Mucosa of gallbladder (tissue), 1 donor: Measurements from ENCODE around the gene USH2A. TPM values are rescaled to one million over a fixed set of nuclear protein-coding genes. Genes with fewer than 3 reads are reported as not detected.

Experiments used
- DNase-seq: peaks from one replicate; pipeline ENCODE4 v3.0.0-alpha.2; 2020; ENCODE audit warnings: low spot score
- total RNA-seq: library from RNA; stranded (reverse); gene quantifications from one replicate; pipeline ENCODE4 v1.2.1, GENCODE V29; 2021
- donor health status: DM: no; HTN: no; CAD: no.

Gene USH2A
- total RNA-seq, 1 donor from 2014 or later = 0.03 TPM

DNA sequence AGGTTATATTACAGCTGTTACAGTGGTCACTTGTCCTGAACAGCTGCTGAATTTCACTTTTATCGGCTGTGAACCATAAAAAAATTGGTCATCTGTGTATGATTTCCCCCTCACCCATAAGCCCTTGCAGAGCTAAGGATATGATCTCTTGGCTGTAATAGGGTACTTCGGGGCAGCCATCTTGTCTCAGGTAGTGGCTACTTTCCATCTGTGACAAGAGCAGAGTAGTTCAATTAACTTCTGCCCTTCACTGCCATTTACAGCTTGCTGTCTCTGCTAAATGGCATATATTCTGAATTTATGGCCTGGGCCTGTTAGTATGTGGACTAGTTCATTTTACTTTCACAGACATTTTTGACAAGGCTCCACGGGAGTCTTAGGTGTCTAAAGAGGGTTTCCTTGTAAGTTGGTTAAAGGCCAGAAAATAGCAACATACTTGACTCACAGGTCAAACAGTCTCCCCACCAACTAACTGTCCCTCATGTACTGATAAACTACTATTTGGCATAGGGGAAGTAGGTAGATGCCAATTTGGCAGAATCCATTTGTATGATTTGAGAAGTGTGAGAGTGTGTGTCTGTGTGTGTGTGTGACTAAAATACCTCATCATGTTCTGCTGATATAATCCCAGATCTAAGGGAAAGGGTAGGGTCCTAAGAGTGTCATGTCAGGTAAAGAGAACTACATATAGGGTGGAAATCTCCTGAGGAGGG, 704.5 kb downstream of the USH2A start:
- DNase-seq = no peak

DNA sequence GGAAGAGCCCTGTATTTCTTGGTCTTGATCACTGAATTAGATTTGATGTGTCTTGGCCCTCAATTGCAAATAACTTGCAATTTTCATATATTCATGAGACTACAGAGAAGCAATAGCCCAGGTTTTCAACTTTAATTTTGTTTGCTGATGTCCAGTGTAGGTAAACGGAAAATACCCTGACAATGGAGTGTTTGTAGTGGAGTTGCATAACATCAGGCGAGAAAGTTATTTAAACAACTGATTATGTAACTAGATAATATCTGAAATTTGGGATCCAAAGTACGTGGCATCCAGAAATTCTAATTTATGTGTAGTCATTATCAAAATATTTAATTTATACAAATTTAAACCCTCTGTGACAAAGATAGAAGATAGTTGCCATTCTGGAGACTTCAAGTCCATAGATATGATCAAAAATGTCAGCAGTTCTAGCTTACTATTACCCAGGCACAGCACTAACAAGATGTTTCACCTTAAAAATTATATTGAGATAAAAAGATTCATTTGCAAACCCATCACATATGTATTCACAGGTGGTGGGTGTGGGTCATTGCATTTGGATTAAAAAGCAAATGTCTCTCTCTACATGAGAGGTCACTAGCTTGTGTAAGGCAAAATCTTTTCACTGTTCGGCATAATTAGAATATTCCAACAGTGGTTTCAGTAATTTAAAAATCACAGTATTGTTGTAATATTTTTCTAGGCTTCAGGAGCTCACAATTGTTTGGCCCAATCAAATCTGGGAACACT, 705.4 kb downstream of the USH2A start:
- no peak for DNase-seq

- no peak for DNase-seq
These were observed 712.4 kb downstream of the USH2A start for GRCh38 chr1:215710899-215711225.

DNA sequence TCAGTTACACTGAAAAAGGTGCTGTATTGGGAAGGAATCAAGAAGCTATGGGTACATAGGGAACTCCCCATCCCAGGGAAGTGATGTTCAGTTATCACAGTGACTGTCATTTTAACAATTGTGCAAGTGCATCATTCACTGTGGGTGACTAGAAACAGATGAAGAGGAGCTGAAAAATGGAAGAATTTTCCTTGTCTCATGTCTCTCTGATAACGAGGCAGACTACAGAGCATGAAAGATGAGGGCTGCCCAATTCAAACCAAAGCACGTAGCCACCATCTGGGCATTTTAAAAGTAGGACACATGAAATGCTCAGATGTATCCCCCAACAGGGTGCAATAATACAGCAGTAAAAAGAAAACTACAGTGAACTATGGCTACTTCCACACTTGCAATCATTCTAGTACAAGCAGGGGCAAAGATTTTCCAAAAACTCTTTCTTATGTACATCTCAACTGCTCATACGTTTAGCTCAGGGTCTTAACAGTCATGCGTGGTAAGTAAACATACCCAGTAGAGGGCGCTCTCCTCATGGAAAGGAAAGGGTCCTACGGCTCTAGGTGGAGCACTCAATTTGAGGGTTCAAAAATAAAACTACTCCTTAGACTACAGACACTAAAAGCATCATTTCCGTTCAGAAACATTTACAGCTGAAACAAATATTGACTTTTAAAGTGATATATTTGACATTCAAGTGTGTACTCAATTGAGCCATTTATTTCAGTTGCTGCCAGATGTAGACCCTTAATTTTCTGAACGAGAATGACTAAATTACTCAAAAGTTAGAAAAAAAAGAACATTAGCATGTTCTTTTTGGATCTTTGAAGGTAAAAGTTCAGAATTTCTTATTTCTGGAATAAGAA, 713.0 kb downstream of the USH2A start:
- DNase-seq = no peak

DNA sequence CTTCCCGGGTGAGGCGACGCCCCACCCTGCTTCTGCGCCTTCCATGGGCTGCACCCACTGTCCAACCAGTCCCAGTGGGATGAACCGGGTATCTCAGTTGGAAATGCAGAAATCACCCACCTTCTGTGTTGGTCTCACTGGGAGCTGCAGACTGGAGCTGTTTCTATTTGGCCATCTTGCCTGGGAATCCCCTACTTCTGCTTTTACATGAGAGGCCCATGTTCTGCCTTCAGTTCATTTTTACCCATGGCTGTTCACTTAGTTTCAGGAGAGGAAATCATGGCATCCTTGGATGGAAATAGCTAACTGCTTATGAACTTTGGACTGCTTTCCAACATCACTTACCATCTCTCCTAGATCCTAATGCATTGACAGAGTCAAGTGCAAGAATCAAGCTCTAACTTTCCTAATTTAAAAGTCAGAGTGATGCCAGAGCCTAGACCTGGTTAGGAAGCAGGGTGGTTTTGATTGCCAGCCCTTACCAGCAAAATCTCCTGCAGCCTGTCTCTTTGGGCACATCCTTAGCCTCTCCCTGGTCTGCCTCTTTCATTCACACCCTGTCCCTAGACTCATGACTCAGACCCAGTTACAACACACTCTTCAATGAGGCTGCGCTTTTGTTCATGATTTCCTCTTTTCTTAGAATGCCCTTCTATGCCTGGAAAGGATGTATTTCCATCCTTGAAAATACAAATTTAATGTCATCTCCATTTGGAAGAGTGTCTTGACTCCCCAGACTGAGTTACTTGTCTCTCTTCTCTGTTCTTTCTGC, 719.0 kb downstream of the USH2A start:
- DNase-seq = no peak

GRCh38 chr1:215682232-215682631, 741.0 kb downstream of the USH2A start:
- no peak for DNase-seq

DNA sequence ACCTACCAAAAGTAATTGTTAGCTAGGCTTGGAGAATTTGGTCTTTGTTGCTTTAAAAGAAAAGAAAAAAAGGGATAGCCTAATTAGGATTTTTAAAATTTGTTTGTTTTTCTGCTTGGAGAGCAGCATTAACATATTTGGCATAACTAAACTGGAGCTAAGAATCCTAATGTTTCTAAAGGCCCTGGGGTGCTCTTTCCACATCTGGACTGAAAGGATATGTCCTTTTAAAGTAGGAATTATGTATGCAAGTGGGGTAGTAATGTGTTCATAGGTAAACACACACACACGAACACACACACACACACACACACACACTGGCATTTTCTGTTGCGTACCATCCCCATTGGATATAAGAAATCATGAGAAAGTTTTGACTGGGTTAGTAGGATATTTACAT, 742.2 kb downstream of the USH2A start:
- DNase-seq = no peak

GRCh38 chr1:215679231-215679630, 744.0 kb downstream of the USH2A start:
- DNase-seq = no peak

DNA sequence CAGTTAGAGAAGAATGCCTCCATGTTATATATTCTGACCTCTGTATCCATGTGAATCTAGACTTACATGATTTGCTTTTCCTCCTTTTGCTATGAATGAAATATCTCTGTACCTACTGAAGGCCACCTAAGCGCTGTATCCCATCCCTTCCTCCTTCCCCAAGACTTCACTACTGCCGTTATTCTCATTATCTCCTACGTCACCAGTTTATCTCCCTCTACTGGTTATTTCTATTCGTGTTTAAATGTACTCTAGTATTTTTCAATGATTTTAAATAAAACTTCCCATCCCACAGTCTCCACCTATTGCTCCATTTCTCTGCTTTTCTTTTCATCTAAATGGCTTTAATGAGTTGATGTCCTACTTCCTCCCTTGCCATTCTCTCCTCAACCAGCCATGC, 746.1 kb downstream of the USH2A start:
- DNase-seq = no peak

DNA sequence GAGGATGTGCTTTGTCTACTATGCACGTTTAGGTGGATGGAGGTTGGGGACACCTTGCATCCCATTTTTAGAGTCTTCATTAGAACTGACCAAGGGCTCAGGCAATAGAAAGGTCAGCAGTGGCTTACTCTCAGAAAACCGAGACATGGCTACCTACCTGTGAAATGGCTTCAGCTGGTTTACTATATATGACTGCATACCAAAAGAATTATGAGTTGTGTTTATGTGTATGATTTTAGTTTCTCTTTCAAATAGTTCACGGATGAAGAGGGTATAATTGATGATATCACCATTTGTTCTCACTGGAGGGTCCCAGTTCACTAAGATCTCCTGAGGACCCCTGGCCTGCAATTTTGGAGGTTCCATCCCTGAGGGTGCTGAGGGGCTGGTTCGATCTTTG, 749.3 kb downstream of the USH2A start:
- no peak for DNase-seq

- no peak for DNase-seq
These were observed 750.8 kb downstream of the USH2A start for GRCh38 chr1:215672482-215672881.

DNA sequence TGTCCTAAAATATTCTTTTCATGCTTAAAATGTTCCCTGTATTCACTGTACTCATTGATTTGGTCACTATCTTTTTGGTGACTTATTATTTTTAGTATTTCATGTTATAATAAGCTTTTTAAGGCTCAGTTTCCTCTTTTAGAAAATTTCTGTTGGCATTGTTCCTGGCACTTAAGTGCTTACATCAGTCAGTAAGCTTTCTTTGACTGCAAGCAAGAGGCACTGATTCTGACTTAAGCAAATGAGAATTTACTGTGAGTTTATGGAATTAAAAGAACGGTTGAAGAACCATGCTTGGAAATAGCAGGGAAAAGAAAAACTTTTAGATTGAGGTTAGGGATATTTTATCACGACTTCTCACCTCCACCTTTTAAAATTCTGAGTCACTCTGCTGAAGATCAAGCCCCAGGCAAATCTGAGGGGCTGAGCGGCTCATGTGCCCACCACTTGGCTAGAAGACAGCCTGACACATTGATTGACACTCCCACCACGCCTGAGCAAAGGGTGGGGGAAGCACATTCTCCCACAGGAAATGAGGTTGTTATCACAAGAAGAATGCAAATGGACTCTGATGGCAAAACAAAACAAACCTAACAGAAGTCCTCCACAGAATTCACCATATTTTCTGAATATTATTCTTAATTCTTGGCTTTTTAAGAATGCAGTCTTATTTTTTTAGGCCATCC, 753.3 kb downstream of the USH2A start:
- no peak for DNase-seq

DNA sequence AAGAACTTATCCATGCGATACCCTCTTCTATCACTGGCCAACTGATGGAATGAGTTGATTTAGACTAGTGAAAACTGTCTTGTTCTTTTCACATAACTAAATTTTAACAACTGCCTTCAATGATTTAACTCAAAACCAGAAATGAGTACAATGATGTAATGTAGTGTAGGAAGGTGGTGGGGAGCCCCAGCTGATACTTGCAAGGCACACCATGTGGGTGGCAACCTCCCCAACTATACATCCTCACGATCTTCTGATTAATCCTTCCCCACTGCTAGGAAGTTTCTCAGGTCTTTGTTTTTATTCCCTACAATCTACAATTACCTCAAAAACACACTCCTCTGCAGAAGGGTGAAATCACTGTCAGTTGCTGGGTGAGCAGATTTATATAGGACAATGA, 755.5 kb downstream of the USH2A start:
- DNase-seq = no peak

DNA sequence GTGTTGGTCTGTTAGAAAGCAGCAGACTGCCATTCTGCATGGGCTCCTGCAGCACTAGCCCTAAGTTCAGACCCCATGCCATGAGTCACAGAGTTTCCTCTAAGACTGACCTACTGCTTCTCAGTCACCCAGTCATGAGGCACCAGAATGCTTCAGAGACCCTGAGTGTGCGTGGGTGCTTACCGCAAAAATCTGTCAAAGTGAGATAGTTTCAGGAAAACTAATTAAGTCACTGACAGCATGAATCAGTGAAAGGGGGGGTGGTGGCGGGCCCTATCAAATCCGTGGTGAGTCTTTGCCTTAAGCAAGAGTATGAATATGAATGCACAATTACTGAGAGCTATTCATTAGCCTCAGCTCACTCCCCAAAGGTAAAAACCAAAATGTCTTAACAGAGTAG, 758.0 kb downstream of the USH2A start:
- DNase-seq = no peak

DNA sequence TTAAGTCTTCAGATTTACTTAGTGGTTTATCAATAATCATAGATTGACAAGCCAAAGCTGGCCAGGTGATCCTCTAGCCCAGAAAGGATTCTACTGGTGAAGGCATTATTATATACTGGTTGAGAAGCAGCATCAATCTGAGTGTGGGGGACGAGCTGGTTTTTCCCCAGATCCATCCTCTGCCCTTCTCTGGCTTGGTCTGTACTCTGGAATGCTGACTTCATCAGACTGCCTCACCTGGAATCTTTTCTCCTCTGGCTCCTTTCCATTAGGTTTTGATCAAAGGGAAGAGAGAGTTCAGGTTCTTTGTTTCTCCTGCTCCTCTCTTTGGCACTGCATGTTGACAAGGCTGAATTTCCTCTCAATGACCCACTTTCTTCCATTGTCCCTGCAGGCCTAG, 762.2 kb downstream of the USH2A start:
- DNase-seq = no peak

DNA sequence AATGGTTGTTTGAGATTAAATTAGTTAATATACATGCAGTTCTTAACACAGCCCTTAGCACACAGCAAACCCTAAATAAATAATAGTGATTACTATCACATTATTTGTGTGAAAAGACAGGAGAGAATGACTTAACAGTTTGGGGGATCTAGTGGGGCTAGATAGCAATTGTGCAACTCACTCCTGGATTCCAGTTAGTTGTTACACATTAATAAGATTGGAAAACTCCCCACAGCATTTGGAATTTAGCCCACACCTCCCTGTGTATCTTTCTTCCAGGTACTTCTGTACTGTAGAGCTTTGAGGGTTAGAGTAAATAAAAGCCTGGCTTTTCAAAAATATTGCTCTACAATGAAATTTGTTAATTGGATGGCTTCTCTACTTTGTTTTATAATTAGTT, 763.0 kb downstream of the USH2A start:
- DNase-seq = peak; percentile 31

DNA sequence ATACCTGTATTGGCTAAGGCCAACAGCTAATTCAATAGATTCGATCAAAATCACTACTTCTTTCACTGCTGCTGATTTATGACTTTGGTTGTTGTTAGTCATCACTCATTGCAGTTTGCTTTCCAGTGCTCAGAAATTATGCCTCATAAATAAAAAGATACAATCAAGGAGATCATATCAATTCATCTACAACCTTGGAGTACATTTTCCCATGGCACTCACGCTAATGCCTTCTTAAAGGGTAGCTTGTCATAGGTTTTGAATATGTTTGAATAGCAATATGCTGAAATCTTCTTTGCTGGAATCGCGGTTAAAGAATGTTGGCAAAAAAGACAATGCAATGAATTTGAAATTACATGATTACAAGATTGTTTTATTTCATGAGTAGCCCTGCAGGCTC, 766.2 kb downstream of the USH2A start:
- no peak for DNase-seq

DNA sequence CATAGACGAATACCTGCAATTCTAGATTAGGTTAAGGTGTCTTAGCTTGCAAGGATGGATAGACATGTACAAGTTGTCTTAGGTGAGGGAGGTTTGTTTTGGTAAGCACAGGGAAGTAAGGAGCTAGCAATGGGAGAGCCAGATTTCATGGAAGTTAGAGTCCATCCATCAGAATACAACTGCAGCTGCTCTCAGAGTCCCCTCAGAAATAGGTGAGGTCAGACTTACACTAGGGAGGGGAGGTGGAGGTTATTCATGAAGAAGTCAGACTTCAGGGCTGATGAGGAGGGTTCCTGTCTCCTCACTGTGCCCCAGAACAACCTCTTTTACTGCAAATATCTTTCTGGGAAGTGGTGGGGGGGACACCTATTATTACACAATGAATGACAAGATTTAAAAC, 770.9 kb downstream of the USH2A start:
- DNase-seq = no peak

GRCh38 chr1:215651867-215652266, 771.4 kb downstream of the USH2A start:
- DNase-seq = no peak

DNA sequence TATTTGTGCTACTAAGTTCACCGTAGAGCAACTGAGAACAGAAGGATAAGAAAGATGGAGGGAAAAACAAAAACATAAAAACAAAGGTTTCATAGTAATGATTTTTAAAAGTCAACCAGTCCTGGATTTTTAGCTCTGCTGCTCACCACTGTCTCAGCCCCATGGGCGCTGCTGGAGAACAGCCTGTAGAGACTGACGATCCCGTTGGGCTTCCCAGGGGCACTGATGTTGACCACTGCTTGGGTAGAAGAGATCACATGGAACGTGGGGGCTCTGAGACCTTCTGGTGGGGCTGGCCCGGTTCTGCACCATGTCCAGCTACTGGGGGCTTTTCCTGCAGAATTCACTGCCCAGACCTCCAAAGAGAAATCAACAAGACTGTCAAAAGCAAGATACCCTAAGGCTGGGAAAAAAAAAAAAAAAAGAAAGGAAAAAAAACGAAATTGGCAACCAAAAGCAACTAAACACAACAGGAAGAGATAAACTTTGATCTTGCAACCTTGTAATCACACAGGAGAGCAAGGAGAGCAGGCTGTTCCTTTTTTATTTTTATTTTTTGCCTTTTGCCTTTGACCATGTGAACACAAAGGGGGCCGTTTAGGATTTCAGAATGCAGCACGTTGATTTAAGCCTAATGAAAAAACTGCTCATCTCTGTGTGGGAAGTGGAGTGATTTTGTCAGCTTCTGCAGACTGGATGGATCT, 772.6 kb downstream of the USH2A start:
- DNase-seq = no peak

DNA sequence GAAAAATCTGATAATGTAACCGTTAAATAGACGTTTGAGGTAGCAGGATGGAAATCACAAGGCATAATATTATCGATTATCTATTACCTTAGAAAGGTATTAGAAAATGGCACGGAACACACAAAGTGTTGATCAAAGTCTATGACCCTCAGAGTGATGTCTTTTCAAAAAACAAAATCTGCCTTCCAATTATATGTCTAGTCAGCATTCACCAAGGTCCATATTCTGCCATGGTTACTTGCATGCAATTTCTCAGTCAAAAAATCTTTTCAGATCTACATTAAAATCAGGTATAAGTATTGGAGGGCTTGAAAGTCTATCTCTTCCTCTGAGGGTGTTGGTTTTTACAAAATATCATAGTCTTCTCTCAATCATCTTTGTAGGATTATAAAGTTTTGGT, 774.3 kb downstream of the USH2A start:
- no peak for DNase-seq
